NCI-H2196 treated with DMSO at 0.1 percent for 48 hours (cell line): ENCODE results near the gene NR4A1.

Experiments used
- DNase-seq: peaks from one replicate; lab custom pipeline; 2025; ENCODE audit not compliant: unreplicated experiment; lab: John Stamatoyannopoulos, UW

Gene NR4A1

DNA sequence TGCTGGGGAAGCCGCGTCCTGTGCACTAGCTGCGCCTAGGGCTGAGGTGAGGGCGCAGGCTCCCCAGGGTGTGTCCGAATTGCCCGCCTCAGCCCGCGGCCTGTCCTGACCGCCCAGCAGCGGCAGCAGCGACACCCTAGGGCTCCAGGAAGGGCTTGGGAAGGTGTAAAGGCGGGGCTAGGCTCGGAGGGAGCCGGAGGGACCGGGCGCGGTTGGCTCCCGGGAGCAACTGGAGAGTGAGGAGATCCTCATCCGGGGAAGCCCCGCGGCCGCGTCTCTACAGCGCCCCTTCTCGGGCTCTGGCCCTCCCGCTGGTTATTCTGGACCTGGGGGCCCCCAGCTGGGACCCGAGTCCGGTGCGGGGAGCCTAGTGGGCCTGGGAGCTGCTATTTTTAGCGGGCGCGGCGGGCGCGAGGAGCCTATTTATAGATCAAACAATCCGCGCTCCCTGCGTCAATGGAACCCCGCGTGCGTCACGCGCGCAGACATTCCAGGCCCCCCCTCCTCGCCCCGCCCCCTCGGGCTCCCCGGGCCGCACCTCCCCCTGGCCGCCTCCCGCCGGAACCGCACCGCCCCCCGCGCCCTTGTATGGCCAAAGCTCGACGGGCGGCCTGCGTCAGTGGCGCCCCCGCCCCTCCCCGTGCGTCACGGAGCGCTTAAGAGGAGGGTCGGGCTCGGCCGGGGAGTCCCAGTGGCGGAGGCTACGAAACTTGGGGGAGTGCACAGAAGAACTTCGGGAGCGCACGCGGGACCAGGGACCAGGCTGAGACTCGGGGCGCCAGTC, at the start of gene NR4A1:
Gene NR4A1, plus strand, starts transcription at position 685 of the 784 bp plus-strand sequence. CDS start 2,887 bp downstream, outside the sequence.
- peak; percentile 91 for DNase-seq

DNA sequence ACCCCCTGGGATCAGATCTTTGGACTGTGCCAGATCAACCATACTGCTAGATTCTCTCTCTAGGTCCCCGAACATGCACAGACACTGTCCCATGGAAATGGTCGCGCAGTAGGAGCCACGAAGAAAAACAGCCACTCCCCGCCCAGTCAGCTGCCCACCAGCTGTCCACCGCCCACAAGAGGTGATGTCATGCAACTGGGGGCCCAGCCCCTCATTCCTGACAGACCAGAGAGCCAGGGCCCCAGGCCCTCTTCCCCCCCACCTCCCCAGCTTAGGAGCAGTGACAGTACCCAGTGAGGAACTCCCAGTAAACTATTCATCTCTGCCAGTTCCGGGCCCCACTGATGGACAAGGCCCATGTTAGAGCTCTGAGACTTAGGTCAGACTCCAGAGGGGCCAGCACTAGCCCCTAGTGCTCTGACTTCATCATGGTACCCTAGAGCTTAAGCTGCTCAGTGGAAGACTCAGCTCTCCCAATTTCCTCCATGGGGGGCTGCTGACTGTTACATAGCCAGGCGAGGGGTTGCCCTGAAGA, 48.2 kb upstream of the NR4A1 start:
- no peak for DNase-seq

- no peak for DNase-seq
Measured at GRCh38 chr12:52003591-52003990, 47.7 kb upstream of the NR4A1 start.

GRCh38 chr12:52004042-52004648, 47.1 kb upstream of the NR4A1 start:
- peak; percentile 36 for DNase-seq

GRCh38 chr12:52005218-52005902, 45.9 kb upstream of the NR4A1 start:
- no peak for DNase-seq

- no peak for DNase-seq
Measured at GRCh38 chr12:52005903-52006703, 45.1 kb upstream of the NR4A1 start.

- no peak for DNase-seq
Measured at GRCh38 chr12:52006726-52007157, 44.5 kb upstream of the NR4A1 start, which contains the start of gene TAMALIN. Gene TAMALIN (plus strand): TSS chr12:52006946. CDS start chr12:52007020, 74 bp downstream.

- DNase-seq = no peak
Measured at GRCh38 chr12:52007158-52007921, 43.9 kb upstream of the NR4A1 start.

DNA sequence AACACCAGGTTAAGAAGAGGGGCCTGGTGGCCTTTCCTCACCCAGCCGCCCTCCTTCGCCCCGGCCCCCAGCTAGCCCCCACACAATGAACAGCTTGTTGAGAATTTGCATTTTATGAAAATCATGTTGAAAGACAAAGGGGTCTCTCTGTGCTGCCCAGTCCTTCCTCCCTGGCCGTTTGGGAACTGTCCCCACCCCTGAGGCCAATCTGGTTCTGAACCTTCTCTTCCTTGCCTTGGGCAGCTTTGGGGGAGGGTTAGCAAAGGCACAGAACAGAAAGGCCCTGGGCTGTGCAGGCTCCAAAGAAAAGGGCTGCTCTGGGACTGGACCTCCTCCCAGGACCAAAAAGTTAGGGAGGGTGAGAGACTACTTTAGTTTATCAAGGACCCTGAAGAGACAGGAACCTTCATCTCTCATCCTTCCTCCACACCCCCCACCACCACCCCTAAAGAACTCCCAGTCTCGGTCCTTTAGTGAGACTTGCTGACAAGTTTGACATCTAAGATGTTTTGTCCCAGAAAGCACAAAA, 43.2 kb upstream of the NR4A1 start:
- no peak for DNase-seq

- DNase-seq = no peak
Measured at GRCh38 chr12:52009081-52009751, 42.0 kb upstream of the NR4A1 start.

DNA sequence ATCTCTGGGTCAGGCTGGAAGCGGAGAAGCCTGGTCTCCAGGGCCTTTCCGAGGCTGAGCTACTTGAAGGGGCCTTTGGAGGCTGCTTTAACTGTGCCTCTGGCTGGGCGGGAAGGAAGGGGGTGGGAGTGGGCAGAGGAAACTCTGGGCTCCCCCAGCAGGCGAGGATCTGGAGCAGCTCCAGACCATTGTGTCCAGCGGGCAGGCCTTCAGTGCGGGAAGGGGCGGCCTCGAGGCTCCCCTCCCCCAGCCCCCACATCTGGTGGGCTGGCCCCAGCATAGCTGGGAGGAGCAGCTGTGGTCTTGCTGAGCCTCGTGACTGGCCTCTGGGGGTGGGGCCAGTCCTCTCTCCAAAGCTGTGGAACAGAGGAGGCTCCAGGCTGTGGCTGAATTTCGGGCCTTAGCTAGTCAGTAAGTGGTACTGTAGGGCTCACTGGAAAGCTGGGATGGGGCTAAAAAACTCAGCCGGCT, 41.1 kb upstream of the NR4A1 start:
- DNase-seq = no peak

- DNase-seq = no peak
Measured at GRCh38 chr12:52010692-52011601, 40.3 kb upstream of the NR4A1 start.

DNA sequence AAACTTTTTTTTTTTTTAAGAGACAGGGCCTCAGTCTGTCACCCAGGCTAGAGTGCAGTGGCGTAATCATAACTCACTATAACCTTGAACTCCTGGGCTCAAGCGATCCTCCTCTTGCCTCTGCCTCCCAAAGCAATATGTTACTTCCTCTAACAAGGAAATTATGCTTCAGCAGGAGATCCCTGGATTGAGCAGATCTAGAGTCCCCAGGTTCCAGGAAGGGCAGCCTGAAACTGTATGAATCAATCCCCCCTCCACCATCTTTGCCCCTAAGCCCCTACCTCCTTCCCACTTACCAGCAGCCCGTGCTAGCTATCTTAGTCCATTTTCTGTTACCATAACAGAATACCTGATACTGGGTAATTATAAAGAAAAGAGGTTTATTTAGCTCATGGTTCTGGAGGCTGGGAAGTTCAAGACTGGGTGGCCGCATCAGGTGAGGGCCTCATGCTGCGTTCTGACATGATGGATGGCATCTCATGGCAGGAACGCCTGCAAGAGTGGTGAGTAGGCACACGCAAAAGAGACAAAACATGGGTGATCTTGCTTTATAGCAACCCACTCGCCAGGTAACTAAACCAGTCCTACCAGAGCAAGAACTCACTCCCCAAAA, 39.5 kb upstream of the NR4A1 start:
- no peak for DNase-seq

GRCh38 chr12:52013626-52014310, 37.5 kb upstream of the NR4A1 start:
- DNase-seq = no peak

DNA sequence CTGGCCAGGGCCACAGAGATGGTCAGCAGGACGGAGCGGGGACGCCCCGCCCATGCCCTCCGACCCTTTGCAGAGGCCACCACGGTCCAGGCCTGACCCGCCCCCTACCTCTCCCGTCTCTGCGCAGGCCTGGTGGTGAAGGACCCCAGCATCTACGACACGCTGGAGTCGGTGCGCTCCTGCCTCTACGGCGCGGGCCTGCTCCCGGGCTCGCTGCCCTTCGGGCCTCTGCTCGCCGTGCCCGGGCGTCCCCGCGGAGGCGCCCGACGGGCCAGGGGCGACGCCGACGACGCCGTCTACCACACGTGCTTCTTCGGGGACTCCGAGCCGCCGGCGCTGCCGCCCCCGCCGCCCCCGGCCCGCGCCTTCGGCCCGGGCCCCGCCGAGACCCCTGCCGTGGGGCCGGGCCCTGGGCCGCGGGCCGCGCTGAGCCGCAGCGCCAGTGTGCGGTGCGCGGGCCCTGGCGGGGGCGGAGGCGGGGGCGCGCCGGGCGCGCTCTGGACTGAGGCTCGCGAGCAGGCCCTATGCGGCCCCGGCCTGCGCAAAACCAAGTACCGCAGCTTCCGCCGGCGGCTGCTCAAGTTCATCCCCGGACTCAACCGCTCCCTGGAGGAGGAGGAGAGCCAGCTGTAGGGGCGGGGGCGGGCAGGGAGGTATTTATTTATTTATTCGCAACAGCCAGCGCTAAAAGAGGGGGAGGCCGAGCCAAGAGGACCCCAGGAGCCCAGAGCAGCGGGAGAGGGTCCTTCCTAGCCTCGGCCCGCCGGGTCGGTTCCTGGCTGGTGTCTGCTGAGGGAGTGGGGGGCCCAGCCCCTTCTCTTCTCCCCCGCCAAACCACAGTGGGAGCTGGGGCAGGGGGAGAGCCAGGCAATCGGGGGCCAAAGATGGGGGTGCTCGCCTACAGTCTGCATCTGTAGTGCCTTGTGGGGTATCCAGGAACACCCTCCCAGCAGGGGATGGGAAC, 36.4 kb upstream of the NR4A1 start:
- no peak for DNase-seq

GRCh38 chr12:52015532-52016041, 35.7 kb upstream of the NR4A1 start:
- no peak for DNase-seq
